GM19438 (cell line): ENCODE results near the gene GRK3.

Experiments
- ATAC-seq: cut with Tn5 transposase; IDR thresholded peaks from one replicate; pipeline ENCODE4 v1.9.1; 2021; ENCODE audit warnings: low read depth; ENCODE audit not compliant: unreplicated experiment

Gene GRK3

GRCh38 chr22:25718135-25718840, 153.8 kb downstream of the GRK3 start:
- no peak for ATAC-seq

GRCh38 chr22:25722223-25722622, 157.7 kb downstream of the GRK3 start:
- ATAC-seq = no peak

- ATAC-seq = no peak
These were observed 158.2 kb downstream of the GRK3 start for GRCh38 chr22:25722626-25723025.

GRCh38 chr22:25726241-25726640, 161.8 kb downstream of the GRK3 start:
- no peak for ATAC-seq

GRCh38 chr22:25728071-25728470, 163.6 kb downstream of the GRK3 start:
- ATAC-seq = no peak

- ATAC-seq = no peak
These were observed 164.8 kb downstream of the GRK3 start for GRCh38 chr22:25729016-25729995.

GRCh38 chr22:25735650-25736049, 171.2 kb downstream of the GRK3 start:
- ATAC-seq = no peak

GRCh38 chr22:25736378-25737011, 172.0 kb downstream of the GRK3 start:
- no peak for ATAC-seq

- ATAC-seq = no peak
These were observed 175.3 kb downstream of the GRK3 start for GRCh38 chr22:25739659-25740344.

GRCh38 chr22:25741692-25742626, 177.5 kb downstream of the GRK3 start, which contains the start of gene MYO18B:
Gene MYO18B (plus strand): TSS chr22:25742188. CDS start chr22:25761093, 18,905 bp downstream.
- no peak for ATAC-seq

GRCh38 chr22:25742918-25743708, 178.6 kb downstream of the GRK3 start:
- no peak for ATAC-seq

GRCh38 chr22:25744694-25745093, 180.2 kb downstream of the GRK3 start:
- no peak for ATAC-seq

GRCh38 chr22:25745341-25746011, 181.0 kb downstream of the GRK3 start:
- ATAC-seq = no peak

GRCh38 chr22:25746012-25746373, 181.5 kb downstream of the GRK3 start:
- no peak for ATAC-seq

- ATAC-seq = no peak
These were observed 182.9 kb downstream of the GRK3 start for GRCh38 chr22:25747245-25747944.

GRCh38 chr22:25748140-25748539, 183.7 kb downstream of the GRK3 start:
- ATAC-seq = no peak

GRCh38 chr22:25748704-25749103, 184.2 kb downstream of the GRK3 start:
- ATAC-seq = no peak
